ENCODE data around the gene OTOG. TPM values are rescaled to one million over a fixed set of nuclear protein-coding genes. Genes with fewer than 3 reads are reported as not detected.

OTOG gene, protein sequence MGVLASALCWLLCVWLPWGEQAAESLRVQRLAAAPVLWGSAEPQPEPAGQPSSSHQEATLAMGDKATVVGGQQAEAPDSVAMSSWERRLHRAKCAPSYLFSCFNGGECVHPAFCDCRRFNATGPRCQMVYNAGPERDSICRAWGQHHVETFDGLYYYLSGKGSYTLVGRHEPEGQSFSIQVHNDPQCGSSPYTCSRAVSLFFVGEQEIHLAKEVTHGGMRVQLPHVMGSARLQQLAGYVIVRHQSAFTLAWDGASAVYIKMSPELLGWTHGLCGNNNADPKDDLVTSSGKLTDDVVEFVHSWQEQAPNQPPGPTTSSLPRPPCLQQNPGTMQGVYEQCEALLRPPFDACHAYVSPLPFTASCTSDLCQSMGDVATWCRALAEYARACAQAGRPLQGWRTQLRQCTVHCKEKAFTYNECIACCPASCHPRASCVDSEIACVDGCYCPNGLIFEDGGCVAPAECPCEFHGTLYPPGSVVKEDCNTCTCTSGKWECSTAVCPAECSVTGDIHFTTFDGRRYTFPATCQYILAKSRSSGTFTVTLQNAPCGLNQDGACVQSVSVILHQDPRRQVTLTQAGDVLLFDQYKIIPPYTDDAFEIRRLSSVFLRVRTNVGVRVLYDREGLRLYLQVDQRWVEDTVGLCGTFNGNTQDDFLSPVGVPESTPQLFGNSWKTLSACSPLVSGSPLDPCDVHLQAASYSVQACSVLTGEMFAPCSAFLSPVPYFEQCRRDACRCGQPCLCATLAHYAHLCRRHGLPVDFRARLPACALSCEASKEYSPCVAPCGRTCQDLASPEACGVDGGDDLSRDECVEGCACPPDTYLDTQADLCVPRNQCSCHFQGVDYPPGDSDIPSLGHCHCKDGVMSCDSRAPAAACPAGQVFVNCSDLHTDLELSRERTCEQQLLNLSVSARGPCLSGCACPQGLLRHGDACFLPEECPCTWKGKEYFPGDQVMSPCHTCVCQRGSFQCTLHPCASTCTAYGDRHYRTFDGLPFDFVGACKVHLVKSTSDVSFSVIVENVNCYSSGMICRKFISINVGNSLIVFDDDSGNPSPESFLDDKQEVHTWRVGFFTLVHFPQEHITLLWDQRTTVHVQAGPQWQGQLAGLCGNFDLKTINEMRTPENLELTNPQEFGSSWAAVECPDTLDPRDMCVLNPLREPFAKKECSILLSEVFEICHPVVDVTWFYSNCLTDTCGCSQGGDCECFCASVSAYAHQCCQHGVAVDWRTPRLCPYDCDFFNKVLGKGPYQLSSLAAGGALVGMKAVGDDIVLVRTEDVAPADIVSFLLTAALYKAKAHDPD (N-terminal part only)
- total RNA-seq (2021), result 0.35 and 0.86 TPM in 2 replicates
- long read RNA-seq, partial matches to known transcripts, result 1 of 4 reads
- long read RNA-seq, other reads (novel, unspliced or antisense), result 3 of 4 reads

DNA sequence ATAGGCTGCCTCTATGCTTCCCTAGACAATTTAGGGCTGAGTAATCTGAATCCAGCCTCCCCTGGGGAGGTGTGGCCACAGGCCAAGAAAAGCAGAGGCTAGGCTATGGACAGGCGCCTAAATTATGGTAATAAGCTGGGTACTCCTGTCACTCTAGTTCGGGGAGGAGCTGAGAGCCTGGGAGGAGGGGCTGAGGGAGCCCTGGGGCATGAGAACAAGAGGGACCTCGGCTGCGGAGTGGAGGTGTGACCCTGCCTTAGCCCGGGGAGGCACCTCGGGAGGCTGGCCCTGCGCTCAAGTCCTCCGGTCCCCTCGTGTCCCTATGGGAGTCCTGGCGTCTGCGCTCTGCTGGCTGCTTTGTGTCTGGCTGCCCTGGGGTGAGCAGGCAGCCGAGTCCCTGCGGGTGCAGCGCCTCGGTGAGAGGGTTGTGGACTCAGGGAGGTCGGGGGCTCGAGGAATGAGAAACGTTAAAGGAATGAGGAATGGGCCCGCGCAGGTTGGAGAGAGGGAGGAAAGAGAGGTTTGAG lies at the start of gene OTOG:
Gene OTOG, plus strand, starts transcription at position 209 of the 527 bp plus-strand sequence. Its CDS starts 114 bp downstream, at position 323.
- Mint-ChIP-seq H3K4me1 (peaks cover 31 to 51% of the 10 kb centered on the region in 2 experiments), H3K27ac (no peak within 1 kb of the TSS; a peak in 1 of 7 replicates), H3K27me3 (ENCODE audit: low read depth) (peaks cover 42% of the 10 kb centered on the region), H3K4me3 (peak within 1 kb of the TSS; percentile 55 to 77), H3K36me3 (ENCODE audit: insufficient read depth in 1 of 3, low read depth in 3 of 3) (no peaks in the 10 kb centered on the region; a peak in 1 of 7 replicates), H3K9me3 (no peaks in the 10 kb centered on the region; a peak in 1 of 5 replicates)
- Histone ChIP-seq H3K9me3 (ENCODE audit: control insufficient read depth, low read depth, low read length) (no peaks in the 10 kb centered on the region), H3K9ac (ENCODE audit: extremely low read depth, insufficient read length, low read length) (no peak within 1 kb of the TSS), H3K4ac (ENCODE audit: low read depth, low read length) (no peak within 1 kb of the TSS), H3K14ac (ENCODE audit: insufficient read depth, low read length) (0 out of 2 replicates have a peak within 1 kb of the TSS, but pooled peaks have one; percentile 14), H4K5ac (ENCODE audit: insufficient read length, low read depth, low read length) (no peak within 1 kb of the TSS), H2BK12ac (ENCODE audit: insufficient read length, low read depth, low read length) (no peak within 1 kb of the TSS), H3K23me2 (ENCODE audit: insufficient read length, low read depth, low read length, poor library complexity, severe bottlenecking) (peaks cover 5% of the 10 kb centered on the region), H3K79me2 (ENCODE audit: insufficient read depth, low read length) (no peaks in the 10 kb centered on the region), H3K4me2 (ENCODE audit: insufficient read depth, insufficient read length, low read length) (peak within 1 kb of the TSS; percentile 57), H4K20me1 (ENCODE audit: control insufficient read depth, insufficient read depth, insufficient read length) (no peaks in the 10 kb centered on the region), H2AFZ (ENCODE audit: low read length) (no peak within 1 kb of the TSS), H2BK20ac (ENCODE audit: low read depth, low read length, poor library complexity, severe bottlenecking) (no peak within 1 kb of the TSS), H3K79me1 (ENCODE audit: insufficient read depth, low read depth, low read length, poor library complexity, severe bottlenecking) (no peaks in the 10 kb centered on the region), H2BK15ac (ENCODE audit: low read depth, low read length) (no peak within 1 kb of the TSS), H3K4me1 (ENCODE audit: insufficient read depth, low read length) (no peaks in the 10 kb centered on the region; the same call in 1 of the 2 replicates), H3K27me3 (ENCODE audit: insufficient read depth, low read length) (no peaks in the 10 kb centered on the region), H3K23ac (ENCODE audit: insufficient read length, low read depth, low read length) (no peak within 1 kb of the TSS), H3K27ac (ENCODE audit: insufficient read length, low read depth, low read length) (no peak within 1 kb of the TSS), H4K91ac (ENCODE audit: insufficient read length, low read depth, low read length) (no peak within 1 kb of the TSS), H3T11ph (ENCODE audit: low read length) (no peak within 1 kb of the TSS), H2AK5ac (ENCODE audit: insufficient read length, low read length) (no peak within 1 kb of the TSS), H3K56ac (ENCODE audit: insufficient read length, low read depth, low read length) (no peak within 1 kb of the TSS), H2BK120ac (ENCODE audit: low read depth, low read length, poor library complexity, severe bottlenecking) (no peak within 1 kb of the TSS), H3K18ac (ENCODE audit: insufficient read length, low read depth, low read length) (no peak within 1 kb of the TSS), H4K8ac (replicated peaks; ENCODE audit: insufficient read length, low read depth, low read length) (no peak within 1 kb of the TSS), H2BK5ac (ENCODE audit: insufficient read length, low read length) (no peak within 1 kb of the TSS)
- DNase-seq, result peak; percentile 96
- no CpG with 5 or more reads among the region's 20 CpGs for WGBS (ENCODE audit: extremely low coverage, insufficient read length, low lambda C conversion rate)
- TF ChIP-seq, protein P1, sequence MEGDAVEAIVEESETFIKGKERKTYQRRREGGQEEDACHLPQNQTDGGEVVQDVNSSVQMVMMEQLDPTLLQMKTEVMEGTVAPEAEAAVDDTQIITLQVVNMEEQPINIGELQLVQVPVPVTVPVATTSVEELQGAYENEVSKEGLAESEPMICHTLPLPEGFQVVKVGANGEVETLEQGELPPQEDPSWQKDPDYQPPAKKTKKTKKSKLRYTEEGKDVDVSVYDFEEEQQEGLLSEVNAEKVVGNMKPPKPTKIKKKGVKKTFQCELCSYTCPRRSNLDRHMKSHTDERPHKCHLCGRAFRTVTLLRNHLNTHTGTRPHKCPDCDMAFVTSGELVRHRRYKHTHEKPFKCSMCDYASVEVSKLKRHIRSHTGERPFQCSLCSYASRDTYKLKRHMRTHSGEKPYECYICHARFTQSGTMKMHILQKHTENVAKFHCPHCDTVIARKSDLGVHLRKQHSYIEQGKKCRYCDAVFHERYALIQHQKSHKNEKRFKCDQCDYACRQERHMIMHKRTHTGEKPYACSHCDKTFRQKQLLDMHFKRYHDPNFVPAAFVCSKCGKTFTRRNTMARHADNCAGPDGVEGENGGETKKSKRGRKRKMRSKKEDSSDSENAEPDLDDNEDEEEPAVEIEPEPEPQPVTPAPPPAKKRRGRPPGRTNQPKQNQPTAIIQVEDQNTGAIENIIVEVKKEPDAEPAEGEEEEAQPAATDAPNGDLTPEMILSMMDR (conservative IDR thresholded peaks at IDR 0.05), result no peak
